NCI-H2227 (cell line): Measurements from ENCODE around the gene CYP1A2.
"Not testable (repeated sequence)": the region's sequence is repeated elsewhere in the genome, so short reads cannot be mapped to it uniquely, and the experiment has no call there.

ENCODE experiments used
- DNase-seq: peaks from one replicate; lab custom pipeline; 2025; ENCODE audit not compliant: unreplicated experiment; lab: John Stamatoyannopoulos, UW

CYP1A2 gene

GRCh38 chr15:74775894-74776293, 27.2 kb downstream of the CYP1A2 start:
- no peak for DNase-seq

GRCh38 chr15:74776821-74777768, 28.4 kb downstream of the CYP1A2 start:
- DNase-seq, result no peak

GRCh38 chr15:74777769-74778598, 29.3 kb downstream of the CYP1A2 start:
- DNase-seq, result no peak

DNA sequence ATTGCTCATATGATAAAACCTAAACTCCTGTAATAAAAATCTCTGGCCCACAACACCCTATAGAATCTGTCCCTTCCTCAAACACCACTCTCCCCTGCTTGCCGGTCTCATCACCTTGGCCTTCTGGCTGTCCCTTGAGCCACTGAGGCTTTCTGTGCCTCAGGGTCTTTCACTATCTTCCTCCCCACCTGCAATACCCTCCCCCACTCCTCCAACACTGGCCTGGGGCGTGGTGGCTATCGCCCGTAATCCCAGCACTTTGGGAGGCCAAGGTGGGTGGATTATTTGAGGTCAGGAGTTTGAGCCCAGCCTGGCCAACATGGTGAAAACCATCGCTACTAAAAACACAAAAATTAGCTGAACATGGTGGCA, 29.9 kb downstream of the CYP1A2 start:
- DNase-seq, result no peak

GRCh38 chr15:74779162-74779648, 30.6 kb downstream of the CYP1A2 start:
- DNase-seq, result no peak

- DNase-seq, result no peak
Observed at GRCh38 chr15:74780523-74781430, 32.1 kb downstream of the CYP1A2 start.

GRCh38 chr15:74781431-74782258, 33.0 kb downstream of the CYP1A2 start, which contains the start of gene CSK:
Gene CSK, plus strand, starts transcription at chr15:74782080. Its CDS starts 16,218 bp downstream, at chr15:74798298.
- peak; percentile 76 for DNase-seq

- DNase-seq, result peak; percentile 31
Observed at GRCh38 chr15:74782259-74783071, 33.8 kb downstream of the CYP1A2 start.

GRCh38 chr15:74783072-74783807, 34.6 kb downstream of the CYP1A2 start:
- no peak for DNase-seq

- DNase-seq, result no peak
Observed at GRCh38 chr15:74783808-74784175, 35.1 kb downstream of the CYP1A2 start.

DNA sequence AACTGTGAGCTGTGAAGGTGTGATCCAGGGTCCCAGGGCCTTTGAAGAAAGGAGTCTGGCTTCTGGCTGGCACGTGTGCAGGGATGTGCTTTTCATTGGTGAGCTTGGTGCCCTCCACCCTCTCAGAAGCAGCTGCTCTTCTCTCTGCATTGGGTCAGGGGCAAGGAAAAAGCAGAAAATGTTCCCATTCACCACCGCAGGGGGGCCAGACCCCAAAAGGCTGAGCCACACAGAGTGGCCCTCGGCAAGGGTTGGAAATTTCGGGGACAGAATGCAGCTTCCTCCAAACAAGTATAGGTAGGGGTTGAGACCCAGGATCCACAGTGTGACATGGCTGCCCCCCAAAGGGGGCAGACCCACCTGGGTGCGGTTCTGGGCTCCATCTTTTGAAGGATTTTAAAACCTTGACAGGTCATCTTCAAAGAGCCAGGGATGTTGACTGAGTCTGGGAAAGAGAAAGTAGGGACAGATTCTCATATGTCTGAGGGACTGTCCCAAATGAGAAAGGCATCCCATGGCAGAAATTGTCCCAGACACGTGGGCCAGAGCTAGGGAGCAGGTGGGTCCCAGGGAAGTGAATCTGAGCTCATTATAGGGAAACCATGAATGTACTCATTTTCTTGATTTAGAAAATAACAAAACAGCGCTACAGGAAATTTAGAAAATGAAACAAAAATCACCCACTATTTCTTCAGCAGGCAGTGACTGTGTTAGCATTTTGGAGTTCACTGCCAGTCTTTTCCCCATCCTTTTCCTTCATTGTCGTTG, 36.0 kb downstream of the CYP1A2 start:
- no peak for DNase-seq

- DNase-seq, result no peak
Observed at GRCh38 chr15:74785194-74786032, 36.8 kb downstream of the CYP1A2 start.

DNA sequence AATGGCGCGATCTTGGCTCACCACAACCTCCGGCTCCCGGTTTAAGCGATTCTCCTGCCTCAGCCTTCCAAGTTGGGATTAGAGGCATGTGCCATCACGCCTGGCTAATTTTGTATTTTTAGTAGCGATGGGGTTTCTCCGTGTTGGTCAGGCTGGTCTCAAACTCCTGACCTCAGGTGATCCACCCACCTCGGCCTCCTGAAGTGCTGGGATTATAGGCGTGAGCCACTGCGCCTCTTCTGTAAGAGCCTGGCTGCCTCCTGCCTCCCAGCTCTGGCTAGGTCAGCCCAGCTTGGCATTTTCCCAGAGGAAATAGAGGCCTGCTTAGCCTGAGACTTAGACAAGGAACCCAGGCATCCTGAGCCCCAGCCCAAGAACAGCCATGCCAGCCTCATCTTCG, 37.4 kb downstream of the CYP1A2 start:
- not testable (repeated sequence) for DNase-seq

DNA sequence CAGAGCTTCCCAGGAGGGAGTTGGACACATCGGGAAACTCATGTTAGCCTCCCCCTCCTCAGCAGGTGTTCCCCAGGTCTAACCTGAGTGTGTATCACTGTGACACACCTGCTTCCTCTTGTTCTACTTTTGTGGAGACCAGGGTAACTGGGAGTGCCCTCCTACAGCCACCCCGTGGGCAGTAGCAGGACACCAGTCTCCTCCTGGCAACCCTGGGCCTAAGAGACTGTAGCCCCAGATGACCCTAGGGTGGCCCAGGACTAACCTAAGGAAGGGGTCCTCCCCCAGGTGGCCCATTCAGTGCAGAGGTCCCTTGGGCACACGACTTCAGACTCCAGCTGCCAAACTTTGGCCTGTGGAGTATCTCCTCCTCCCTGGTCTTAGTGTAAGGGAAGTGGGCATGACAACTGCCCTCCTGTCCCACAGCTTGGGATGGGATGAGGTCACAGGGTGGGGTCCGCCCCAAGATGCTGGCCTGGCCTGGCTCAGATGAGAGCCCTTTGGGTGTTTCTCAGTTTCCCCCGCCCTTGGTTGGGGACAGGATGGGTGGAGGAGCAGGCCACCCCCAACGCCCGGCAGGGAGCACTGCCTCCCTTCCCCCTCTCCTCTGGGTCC, 38.0 kb downstream of the CYP1A2 start:
- DNase-seq, result no peak

DNA sequence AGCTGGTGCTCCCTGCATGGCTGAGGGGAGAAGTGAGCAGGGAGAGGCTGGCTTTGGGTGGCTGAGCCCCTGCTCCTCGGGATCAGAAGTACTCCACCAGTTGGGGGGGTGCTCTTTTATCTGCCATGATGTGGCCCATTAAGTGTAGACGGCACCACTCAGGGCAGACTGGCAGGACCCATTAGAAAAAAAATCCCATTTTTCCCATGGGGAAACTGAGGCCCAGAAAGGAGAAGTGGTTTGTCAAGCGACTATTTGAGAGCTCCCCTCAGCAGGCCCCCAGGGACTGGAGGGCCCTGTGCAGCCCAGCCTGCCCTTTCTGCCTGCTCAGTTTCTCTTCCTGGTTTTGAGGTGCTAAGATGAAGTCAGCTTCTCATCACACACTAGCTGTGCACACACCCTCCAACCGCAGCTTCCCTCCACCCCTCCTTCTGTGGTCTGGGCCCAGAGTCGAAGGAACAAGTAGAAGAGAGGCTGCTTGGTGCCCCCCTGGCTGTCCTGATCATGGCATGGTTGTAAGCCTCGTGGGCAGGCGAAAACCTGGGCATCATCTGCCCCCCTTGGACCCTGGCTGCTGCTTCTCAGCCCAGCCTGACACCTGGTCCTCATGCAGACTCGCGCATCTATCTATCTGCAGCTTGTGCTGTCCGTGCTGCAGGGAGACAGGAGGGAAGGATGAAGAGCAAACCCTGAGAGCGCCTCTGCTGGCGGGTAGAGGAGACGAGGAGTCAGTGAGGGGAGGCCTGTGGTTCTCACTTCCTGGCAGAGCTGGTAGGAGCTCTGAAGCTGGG, 38.8 kb downstream of the CYP1A2 start:
- peak; percentile 12 for DNase-seq
